Stimulated activated CD8-positive, alpha-beta memory T cell treated with anti-CD3 and anti-CD28 coated beads, Interleukin-7, amount 100 ng/mL, for 4 hours (primary cell): ENCODE data around the gene ZNF599.
A peak's percentile ranks its signal among the peaks of the same experiment; 100 is the strongest.
"Not testable (repeated sequence)": the region's sequence is repeated elsewhere in the genome, so short reads cannot be mapped to it uniquely, and the experiment has no call there.

Source experiments
- DNase-seq, 2 donors: peaks; one replicate each; pipeline ENCODE4 v3.0.0-alpha.2; 2020; ENCODE audit warnings: low read depth in 2 of 2

ZNF599 gene

DNA sequence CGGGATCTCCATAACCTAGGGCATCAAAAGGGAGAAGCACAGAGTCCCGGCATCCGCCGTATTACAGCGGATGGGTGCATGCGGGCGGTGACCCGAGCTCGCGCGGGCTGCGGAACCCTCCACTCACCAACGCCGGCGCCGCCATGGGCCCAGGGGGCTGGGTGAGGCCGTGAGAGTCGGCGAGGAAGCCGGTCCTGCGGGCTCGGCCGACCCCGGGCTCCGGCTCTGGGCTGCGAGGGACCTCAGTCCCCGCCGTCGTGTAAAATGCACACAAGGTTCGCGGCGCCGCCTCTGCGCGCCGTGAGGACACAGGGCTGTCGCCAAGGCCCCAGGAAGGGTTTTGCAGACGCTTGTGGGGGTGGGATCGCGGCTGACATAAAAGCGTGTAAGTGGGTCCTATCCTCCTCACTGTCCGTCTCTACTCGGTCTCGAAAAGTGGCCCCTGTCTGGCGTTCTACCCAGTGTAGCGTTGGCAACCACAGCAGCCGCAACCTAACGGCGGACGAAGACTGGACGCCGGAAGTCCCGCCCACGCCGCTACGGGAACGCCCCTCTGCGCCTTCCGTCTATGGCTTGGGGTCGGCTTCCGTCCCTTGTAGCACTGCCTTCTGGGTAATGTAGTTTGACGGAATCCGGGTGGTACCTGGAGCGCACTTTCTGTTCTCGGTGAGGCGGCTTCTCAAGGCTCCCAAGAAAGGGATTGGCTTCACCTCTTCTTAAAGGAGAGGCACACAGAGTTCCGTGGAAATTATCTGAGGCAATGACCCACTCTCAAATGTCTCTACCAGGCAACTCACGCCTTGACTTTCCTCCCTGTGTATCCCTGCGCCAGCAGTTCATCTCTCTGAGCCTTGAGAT, at the start of gene ZNF599:
Gene ZNF599, minus strand, starts transcription at position 519 of the 858 bp plus-strand sequence. Its CDS starts 374 bp downstream, at position 145.
- peak; percentile 78 to 87 for DNase-seq

DNA sequence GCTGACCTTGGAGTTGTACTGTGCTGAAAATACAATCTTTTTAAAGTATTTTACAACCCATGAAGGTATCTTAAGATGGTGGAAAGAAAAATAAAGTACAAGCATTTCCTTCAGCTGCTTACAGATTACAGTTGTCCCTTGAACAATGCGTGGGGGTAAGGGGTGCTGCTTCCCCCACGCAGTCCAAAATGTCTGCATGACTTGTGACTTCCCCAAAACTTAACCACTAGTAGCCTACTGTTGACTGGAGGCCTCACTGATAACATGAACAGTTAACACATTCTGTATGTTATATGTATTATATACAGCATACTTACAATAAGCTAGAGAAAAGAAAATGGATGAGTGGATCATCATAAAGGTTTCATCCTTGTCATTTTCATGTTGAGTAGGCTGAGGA, 45.3 kb upstream of the ZNF599 start:
- no peak for DNase-seq

DNA sequence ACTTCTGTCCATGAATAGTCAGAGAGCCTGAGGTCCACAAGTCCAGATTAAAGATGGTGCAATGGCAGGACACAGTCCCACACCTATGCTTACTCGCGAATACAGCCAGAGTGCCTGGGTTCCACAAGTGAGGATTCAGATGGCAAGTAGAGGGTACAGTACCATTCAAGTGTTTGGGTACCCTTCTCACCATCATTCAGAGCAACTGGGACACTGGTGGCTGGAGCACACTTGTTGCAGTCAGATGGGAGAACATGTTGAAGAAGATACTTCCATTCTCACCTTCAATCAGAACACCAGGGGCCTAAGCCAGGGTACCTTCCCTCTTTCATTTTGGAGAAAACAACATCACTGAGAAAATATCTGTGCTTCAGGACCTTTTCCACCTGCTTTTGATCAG, 43.7 kb upstream of the ZNF599 start:
- no peak for DNase-seq

DNA sequence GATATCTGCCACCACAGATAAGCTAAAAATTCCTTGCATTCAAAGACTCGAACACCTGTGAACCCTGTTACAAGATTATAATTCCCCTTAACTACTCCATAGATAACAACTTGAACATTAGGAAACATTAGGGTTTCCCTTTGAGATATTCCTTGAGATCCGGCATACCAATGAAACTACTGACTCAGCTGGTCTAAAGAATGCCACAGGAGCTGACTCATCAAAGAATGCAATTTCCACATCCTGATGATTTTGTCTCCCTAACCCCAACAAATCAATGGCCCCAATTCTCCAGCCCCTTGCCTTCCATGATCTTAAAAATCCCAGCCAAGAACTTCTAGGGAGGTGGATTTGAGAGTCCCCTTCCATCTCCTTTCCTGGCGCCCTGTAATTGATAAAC, 35.6 kb upstream of the ZNF599 start:
- no peak for DNase-seq

DNA sequence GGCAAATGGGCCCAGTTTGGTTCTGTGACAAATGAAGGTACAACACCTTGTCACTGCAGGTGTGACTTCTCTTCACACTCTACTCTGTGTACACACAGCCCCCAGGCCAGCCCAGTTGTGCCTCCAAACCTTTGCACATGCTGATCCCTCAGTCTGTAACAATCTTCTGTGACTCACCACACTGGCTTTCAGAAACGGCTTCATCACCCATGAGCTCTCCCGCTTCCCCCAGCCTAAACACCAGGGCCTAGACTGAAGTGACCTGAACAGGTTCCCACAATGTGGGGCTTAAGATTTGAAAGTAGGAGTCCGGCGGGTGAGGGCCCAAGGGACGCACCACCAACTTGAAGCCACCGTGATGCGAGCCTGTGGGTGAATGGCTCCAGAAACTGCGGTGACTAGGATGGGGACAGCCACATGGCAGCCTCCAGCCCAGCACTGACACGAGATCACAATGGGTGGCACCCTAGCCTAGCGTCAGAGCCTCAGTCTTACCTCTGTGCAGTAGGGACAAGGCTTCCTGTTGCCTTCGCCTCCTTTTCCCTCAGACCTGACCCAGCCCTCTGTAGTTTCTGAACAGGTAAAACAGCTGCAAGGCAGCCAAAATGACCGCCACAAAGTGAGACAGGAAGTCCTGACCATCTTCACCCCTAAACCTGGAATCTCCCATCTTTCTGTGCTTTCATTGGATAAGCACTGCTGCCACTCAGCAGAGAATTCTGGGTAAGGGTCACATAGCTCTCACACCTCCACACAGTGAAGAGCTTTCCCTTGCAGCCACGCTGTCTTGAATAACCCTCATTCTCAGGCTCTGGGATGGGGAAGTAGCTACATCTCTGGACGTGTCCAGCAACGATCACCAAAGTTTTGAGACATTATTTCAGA, 34.2 kb upstream of the ZNF599 start:
- DNase-seq: no peak

DNA sequence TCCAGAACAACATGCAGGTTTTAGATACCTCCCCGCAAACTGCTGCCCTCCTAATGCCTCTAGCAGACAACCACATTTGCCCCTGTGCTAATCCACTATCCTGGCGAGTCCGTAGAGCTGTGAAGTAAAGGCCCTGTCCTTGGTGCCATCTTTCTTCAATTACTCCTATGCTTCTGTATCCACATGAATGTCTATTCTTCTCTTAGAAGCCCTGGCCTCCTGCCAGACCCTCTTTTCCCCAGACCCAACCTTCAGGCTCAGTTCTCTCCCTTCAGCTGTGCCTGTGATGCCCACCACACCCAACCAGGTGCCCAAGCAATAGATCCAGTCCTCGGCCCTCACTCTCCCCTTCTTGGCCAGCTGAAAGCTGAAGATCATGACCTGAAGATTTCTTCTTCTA, 31.1 kb upstream of the ZNF599 start:
- no peak for DNase-seq

DNA sequence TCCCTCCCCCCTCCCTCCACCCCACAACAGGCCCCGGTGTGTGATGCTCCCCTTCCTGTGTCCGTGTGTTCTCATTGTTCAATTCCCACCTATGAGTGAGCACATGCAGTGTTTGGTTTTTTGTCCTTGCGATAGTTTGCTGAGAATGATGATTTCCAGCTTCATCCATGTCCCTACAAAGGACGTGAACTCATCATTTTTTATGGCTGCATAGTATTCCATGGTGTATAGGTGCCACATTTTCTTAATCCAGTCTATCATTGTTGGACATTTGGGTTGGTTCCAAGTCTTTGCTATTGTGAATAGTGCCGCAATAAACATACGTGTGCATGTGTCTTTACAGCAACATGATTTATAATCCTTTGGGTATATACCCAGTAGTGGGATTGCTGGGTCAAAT, 23.9 kb upstream of the ZNF599 start:
- DNase-seq: not testable (repeated sequence)

DNA sequence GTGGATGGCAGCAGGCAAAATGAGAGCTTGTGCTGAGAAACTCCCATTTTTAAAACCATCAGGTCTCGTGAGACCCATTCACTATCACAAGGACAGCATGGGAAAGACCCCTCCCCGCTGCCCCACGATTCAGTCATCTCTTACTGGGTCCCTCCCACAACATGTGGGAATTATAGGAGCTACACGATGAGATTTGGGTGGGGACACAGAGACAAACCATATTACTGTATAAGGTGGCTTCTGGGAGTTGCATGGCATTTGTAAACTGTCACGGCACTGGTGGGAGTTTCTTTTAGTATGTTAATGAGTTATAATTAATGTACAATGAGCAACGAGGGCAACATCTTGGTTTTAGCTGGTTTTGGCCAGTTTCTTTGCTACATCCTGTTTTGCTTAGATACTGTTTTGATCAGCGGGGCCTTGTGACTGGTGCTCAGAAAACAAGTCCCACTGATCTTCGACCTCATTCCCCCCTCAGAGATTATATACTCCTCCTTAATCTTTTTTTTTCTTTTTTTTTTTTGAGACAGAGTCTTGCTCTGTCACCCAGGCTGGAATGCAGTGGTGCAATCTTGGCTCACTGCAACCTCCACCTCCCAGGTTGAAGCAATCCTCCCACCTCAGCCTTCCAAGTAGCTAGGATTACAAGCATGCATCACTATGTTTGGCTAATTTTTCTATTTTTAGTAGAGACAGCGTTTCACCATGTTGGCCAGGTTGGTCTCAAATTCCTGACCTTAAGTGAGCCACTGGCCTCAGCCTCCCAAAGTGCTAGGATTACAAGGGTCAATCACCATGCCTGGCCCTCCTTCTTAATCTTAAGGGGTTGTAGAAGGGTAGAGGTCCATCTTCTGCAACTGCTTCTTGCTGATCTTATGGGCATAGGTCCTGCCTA, 21.3 kb upstream of the ZNF599 start:
- no peak for DNase-seq

DNA sequence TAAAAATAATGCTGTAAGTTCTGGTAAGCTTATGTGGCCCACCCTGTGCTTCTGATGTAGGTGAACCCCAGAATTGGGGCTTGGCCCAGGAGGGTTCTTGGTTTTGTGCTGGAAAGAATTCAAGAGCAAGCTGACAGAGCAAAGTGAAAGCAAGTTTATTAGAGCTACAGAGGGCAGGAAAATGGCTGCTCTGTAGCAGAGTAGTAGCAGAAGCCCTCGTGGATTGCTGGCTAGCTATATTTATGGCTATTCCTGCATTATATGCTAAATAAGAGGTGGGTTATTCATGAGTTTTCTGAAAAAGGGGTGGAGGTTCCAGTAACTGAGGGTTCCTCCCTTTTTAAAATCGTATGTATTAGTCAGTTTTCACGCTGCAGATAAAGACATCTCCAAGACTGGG, 20.6 kb upstream of the ZNF599 start:
- no peak for DNase-seq

DNA sequence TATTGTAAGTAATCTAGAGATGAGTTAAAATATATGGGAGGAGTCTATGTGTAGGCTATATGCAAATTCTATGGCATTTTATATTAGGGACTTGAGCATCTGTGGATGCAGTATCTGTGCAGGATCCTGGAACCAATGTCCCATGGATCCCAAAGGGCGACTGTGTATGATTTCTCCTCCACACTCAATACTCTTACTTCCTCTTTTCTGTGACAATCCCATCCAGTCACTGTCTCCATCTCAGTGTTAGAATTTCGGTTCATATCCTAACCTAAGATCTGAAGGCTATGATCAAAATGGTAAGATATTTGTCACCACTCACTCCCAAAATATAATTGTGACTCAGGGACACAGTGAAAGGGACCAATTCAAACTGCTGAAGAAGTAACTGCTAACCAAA, 15.1 kb upstream of the ZNF599 start:
- DNase-seq: no peak

DNA sequence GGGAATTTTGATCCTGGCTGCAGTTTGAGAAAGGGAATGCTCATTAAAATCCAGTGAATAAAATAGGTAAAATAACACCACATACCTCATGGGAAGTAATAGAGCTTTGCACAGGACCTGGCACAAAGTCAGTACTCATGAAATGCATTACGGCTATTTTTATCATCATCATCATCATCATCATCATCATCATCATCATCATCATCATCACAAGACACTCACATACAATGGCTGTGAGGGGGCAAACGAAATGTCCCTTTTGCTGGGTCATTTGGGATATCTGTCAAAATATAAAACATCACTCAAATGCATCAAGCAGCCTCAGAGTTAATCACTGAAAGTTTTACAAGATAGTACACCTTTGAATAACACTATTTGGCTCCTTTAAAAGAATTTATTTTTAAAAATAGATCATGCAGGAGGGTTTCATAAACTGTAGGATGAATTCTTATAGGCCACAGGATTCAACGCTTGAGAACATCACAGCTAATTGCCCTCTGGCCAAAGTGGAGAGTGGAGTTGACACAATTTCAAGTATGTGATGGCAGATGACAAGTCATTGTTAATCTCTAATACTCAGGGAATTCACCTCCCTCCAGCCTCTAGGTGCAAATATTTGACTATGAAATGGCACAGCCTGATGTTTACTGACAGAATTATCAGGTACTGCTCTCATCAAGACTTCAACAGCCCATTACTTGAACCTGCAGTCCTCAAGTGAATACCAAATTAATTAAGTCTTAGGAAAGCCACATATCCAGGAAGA, 14.2 kb upstream of the ZNF599 start:
- no peak for DNase-seq

DNA sequence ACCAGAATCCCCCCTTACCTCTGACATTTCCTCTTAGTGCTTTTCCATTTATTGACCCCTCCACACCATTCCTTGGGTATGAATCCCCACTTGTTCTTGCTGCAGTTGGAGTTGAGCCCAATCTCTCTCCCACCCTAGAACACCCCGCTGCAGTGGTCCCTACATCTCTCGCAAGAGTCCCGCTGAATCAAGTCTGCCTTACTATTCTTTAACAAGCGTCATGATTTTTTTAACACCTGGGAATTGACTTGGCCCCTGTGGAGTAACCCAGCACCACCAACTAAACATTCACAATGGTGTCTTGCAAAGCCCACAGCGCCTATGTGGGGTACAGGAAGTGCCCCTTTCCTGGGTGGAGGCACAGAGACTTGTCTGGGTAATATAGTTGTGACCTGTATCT, 13.2 kb upstream of the ZNF599 start:
- no peak for DNase-seq

DNA sequence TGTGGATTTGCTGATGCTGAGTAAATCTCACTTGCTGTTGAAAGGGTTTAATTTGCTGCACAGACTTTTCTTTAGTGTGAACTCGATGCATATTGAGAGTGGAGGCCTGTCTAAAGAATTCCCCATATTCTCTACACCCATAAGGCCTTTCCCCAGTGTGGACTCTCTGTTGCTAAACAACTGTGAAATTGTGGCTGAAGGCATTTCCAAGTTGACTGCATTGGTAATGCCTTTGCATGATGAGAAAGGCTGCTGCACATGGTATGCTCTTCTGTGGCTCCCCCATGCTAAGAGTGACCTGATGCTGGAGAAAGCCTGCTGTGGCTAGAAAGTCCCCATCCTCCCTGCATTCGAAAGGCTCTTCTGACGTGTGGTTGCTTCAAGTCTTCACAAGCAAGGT, 6.6 kb upstream of the ZNF599 start:
- no peak for DNase-seq

DNA sequence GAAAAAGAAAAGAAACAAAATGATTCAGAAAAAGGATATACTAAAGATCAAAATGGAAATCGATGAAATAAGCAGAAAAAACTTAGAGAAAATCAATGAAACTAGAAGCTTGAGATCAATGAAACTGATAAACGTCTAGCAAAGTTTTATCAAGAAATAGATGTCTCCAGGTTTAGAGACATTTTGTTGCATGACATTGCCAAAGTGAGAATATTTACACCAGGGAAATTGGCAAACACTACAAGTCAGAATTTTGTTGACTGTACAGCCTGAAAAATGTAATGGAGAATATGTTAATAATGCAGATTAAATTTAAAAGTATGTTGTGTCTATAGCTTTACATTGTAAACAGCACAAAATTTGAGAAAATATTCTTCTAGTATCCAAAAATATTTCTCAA, 5.3 kb upstream of the ZNF599 start:
- no peak for DNase-seq

DNA sequence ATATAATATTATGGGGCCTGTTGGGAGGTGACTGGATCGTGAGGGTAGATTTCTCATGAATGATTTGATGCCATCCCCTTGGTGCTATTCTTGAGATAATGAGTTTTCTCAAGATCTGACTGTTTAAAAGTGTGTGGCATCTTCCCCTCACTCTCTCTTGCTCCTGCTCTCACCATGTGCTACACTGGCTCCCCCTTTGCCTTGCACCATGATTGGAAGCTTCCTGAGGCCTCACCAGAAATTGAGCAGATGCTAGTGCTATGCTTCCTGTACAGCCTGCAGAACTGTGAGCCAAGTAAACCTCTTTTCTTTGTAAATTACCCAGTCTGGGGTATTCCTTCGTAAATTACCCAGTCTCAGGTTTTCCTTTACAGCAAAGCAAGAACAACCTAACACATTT, 1.8 kb upstream of the ZNF599 start:
- DNase-seq: no peak

DNA sequence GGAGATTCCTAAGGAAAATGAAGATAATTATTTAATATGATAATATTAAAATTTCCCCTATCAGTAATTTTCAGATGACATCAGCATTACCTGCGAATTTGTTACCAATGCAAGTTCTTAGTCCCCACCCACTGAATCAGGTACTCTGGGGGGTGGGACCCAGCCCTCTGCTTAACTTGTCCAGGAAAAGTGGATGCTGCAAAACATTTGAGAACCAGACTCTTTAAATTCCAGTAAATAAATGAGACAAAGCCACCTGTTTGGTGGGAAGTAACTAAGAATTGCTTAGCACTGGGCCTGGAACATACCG, 495 bp upstream of the ZNF599 start:
- no peak for DNase-seq

DNA sequence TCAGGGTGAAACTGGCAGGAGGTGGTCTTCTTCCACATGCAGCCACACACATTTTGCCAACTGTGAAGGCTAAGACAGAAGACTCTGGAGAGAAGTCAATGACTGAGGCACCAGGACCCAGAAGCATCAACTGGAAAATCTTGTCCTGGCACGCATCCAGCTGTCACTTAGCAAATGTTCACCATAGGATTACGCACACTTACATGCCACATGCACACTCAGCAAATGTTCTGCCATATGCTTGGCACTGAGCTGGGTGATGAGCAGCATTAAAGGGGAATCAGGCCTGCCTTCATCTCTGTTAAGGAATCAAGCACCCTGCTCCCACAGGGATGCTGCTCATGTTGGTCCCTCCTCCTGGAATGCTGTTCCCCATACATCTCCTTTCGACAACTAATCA, 5.1 kb downstream of the ZNF599 start:
- DNase-seq: no peak

DNA sequence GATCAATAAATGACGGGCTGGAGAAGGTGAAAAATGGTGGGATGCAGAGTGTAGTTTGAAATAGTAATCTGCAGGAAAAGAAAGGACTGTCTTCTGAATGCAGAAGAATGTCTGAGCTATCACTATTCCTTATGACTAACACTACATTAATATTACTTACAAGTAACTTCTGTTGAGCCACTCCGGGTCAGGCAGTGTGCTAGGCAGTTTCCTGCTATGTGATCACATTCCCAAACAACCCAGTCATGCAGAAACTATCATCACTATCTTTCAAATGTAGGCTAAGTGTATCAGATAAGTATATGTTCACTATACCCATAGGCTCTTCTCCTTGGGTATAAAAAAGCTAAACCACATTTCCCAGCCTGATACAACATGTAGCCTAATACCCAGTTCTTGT, 6.6 kb downstream of the ZNF599 start:
- DNase-seq: no peak

DNA sequence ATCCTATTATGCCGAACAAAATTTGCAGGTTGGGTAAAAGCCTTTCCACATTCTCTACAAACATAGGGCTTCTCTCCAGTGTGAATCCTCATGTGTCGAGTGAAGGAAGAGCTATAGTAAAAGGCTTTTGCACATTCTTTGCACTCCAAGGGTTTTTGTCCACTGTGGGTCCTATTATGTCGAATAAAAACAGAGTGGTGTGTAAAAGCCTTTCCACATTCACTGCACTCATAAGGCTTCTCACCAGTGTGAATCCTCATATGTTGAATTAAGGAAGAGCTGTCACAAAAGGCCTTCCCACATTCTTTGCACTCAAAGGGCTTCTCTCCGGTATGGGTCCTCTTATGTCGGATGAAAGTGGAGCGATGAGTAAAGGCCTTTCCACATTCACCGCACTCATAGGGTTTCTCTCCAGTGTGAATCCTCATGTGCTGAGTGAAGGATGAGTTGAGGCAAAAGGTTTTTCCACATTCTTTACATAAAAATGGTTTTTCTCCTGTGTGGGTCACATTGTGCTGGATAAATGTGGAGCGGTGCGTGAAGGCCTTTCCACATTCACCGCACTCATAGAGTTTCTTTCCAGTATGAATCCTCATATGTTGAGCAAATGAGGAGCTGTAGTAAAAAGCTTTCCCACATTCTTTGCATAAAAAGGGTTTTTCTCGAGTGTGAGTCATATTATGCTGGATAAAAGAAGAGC, 13.6 kb downstream of the ZNF599 start:
- DNase-seq: no peak

DNA sequence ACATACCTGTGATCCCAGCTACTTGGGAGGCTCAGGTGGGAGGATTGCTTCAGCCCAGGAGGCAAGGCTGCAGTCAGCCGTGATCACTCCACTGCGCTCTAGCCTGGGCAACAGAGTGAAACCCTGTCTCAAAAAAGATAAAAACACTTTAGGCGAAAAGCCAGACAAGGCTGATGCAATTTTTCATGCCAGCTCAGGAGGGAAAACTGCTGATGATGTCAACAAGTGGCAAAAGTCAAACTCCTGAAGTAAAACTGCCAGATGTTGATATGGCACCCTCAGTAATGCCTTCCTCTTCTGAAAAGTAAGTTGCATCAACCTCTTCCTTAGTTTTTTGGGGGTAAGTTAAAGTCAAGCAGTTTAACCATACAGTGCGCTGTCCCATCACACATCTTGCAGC, 15.6 kb downstream of the ZNF599 start:
- DNase-seq: no peak
